Ramos (cell line): Measurements from ENCODE around the gene PAPPA.

ENCODE experiments used
- in situ Hi-C: fragments of 300-500 bp; cut with MboI; formaldehyde crosslinking; loops from one replicate; pipeline ENCODE4 v1.14.3; 2022; ENCODE audit warnings: low sequenced_read_pairs; ENCODE audit not compliant: unreplicated experiment

Gene PAPPA

DNA sequence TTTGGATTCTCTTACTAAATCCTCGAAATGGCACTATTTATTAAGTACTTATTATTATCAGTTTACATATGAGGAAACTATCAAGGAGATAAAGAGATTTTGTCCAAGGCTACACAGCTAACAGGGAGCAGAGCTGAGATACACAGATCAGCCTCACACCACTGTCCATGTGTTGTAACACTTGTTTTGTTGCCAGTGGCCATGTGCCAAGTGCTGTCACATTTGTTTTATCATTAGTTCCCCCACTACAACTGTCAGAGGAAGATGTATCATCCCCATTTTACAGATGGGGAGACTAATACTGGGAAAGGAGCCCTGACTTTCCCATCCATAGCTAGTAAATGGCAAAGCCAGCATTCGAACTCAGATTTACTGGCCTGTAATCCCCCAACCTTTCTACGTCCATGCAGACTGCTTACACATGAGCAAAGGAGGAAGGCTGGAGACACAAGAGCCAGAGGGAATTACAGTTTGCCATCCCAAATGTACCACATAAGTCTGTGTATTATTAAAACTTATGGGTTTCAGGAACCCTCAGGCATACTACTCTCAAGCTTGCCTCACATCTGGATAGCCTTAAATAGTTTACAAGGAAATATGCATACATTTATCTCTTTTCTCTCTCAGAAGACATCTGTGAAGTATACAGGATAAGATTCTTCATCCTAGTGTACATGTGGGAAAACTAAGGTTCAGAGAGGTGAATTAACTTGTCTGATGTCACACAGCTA, 25.1 kb downstream of the PAPPA start:
- in situ Hi-C loops = no loop called here

DNA sequence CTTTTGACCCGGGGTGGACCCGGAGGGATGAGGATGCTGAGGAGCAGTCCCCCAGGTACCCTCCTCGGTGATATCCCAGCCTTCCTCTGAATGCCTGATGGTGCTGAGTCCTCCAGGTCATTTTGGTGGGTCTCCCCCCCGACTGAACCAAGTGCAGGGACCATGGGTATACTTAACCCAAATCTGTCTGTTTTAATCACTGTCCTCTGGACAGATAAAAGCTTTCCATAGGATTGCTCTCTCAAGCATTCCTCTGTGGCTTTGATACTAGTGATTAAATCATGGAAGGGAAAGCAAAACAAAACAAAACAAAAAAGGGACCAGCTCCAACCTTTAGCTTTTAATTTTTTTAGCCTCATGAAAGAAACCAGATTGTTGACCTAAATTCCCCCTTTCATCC, 26.0 kb downstream of the PAPPA start:
- in situ Hi-C loops = no loop called here

- in situ Hi-C loops = no loop called here
Observed at GRCh38 chr9:116181853-116182610, 28.4 kb downstream of the PAPPA start.

DNA sequence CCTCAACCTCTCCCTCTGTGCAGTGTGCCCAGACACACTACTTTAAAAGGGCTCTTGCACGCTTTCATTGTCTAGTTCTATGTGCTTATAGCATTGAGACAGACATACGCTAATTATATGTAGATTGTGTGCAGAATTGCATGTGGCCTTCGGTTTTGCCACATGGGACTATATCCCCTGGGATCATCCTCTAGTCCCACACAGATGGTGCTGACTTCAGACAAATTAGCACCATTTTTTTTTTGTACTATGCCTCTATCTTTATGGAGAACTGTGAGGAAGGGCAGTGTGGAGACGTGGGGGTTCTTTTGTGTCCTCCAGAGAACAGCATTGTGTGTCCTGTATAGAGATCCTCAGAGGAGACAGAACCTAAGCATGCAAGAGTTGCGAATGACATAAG, 29.3 kb downstream of the PAPPA start:
- in situ Hi-C loops = no loop called here

GRCh38 chr9:116187570-116188170, 34.1 kb downstream of the PAPPA start:
- in situ Hi-C loops = no loop called here

DNA sequence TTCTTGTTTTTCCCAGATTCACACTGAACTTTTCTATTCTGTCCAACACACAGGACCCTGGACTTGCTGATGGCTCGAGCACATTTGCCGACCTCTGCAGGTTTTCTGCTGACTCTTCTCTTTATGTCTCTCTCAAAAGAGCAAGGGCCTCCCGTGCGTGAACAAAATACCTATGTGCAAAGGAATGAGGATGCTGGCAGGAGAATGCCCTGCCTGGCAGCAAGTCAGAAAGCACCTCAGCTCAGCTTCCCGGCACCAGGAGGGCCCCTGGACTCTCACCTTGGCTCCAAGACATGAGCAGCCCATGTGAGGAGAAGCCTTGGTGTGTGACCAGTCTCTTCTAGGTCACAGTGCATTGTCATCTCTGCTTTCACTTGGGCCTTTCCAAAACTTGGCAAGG, 36.1 kb downstream of the PAPPA start:
- in situ Hi-C loops = no loop called here

- in situ Hi-C loops = no loop called here
Observed at GRCh38 chr9:116190637-116191396, 37.2 kb downstream of the PAPPA start.

- in situ Hi-C loops = no loop called here
Observed at GRCh38 chr9:116191576-116192415, 38.2 kb downstream of the PAPPA start.

DNA sequence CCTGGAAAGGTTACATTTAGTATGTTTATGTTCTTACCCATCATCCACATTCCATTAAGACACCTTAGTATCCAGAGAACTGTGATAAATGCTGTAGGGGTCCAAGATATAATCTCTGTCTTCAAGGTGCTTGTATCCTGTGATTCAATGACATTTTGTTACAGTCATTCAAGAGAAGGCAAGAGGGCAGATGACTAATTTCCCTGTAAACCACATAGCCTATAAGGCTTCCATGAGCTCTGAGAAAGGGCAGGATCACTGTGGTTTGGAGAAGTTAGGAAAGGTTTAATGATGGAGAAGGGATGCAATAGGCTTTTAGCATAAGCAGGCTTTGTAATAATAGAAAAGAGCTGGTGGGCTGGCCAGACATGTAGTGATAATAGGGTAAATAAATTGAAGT, 40.0 kb downstream of the PAPPA start:
- in situ Hi-C loops = no loop called here

- in situ Hi-C loops = no loop called here
Observed at GRCh38 chr9:116196806-116197205, 43.2 kb downstream of the PAPPA start.

- in situ Hi-C loops = no loop called here
Observed at GRCh38 chr9:116198344-116198743, 44.8 kb downstream of the PAPPA start.

- in situ Hi-C loops = no loop called here
Observed at GRCh38 chr9:116202219-116202912, 48.8 kb downstream of the PAPPA start.

DNA sequence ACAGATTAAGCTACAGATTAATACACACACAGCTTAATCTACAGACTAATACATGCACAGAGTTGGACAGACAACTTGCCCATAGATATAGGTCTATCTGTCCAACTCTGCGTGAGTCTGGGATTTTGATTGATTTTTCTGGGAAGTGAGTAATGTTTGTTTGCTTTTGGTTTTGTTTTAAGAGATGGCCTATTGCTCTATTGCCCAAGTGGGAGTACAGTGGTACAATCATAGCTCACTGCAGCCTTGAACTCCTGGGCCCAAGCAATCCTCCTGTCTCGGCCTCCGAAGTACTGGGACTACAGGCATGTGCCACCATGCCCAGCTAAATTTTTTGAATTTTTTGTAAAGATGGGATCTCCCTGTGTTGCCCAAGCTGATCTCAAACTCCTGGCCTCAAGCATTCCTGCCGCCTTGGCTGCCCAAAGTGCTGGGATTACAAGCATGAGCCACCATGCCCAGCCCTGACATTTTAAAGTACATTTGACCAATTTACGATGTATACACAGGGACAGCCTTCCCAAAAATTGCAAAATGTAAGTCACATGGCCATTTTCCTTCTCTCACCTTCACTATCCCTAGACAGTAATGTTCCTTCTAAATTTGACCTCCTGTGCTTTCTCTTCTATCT, 50.8 kb downstream of the PAPPA start:
- in situ Hi-C loops = no loop called here

GRCh38 chr9:116207371-116208111, 54.0 kb downstream of the PAPPA start:
- in situ Hi-C loops = no loop called here

DNA sequence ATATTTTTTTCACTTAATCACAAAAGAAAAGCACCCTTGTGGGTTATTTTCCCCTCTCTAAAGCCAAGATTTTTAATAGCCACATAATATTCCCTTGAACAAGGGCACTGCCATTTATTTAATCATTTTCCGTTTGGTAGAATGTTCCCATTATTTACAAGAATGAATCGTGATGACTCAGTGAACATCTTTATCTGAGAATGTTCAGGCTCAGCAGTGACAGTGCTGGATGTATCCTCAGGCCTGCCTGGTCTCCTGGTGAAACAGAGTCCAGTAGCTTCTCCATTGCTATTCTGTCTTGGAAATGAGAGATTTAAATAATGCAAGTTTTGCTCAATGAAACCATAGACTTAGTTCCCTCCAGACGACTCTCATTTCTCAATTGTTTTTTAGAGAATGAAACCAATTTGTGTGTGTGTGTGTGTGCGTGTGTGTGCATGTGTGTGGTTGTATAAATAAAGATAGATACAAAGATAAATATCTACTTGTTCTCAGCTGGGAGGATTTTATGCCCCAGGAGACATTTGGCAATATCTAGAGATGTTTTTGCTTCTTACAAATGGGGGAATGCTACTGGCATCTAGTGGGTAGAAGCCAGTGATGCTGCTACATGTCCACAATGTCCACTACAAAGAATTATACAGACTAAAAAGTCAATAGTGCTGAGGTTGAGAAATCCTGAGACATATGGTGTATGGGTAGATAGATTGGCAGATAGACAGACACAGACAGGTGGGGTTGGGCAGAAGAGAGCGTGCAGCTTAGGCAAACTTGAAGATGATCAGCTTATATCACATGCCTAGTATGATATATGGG, 55.0 kb downstream of the PAPPA start:
- in situ Hi-C loops = no loop called here

- in situ Hi-C loops = no loop called here
Observed at GRCh38 chr9:116209414-116210116, 56.0 kb downstream of the PAPPA start.
